Neuronal stem cell (in vitro differentiated cells): ENCODE data around the gene LTV1.

Experiments used
- DNase-seq: peaks from one replicate; pipeline ENCODE4 v3.0.0-alpha.2; 2013; ENCODE audit warnings: low spot score
- H2AFZ ChIP-seq: one replicate; pipeline ENCODE4 v1.6.1; 2013; ENCODE audit warnings: mild to moderate bottlenecking, low read length, inconsistent platforms
- H2AK5ac ChIP-seq: 2 replicates; pipeline ENCODE4 v1.6.1; 2013; ENCODE audit warnings: low read depth, mild to moderate bottlenecking, inconsistent platforms, low read length, moderate library complexity, mixed read lengths
- H2BK120ac ChIP-seq: 2 replicates; pipeline ENCODE4 v1.6.1; 2013; ENCODE audit warnings: low read depth, mild to moderate bottlenecking, inconsistent platforms, low read length, moderate library complexity, mixed read lengths
- H2BK12ac ChIP-seq: one replicate; pipeline ENCODE4 v1.6.1; 2013; ENCODE audit warnings: low read length, inconsistent platforms
- H2BK15ac ChIP-seq: 2 replicates; pipeline ENCODE4 v1.6.1; 2013; ENCODE audit warnings: mild to moderate bottlenecking, low read length, inconsistent platforms, mixed read lengths
- H2BK5ac ChIP-seq: one replicate; pipeline ENCODE4 v1.6.1; 2013; ENCODE audit warnings: inconsistent platforms, mild to moderate bottlenecking, low read length, moderate library complexity
- H3K14ac ChIP-seq: one replicate; pipeline ENCODE4 v1.6.1; 2013; ENCODE audit warnings: low read length, inconsistent platforms
- H3K18ac ChIP-seq: 2 replicates; pipeline ENCODE4 v1.6.1; 2013; ENCODE audit warnings: low read length, inconsistent platforms
- H3K23ac ChIP-seq: 2 replicates; pipeline ENCODE4 v1.6.1; 2013; ENCODE audit warnings: low read depth, mild to moderate bottlenecking, mixed read lengths, low read length, inconsistent platforms; ENCODE audit not compliant: poor library complexity
- H3K27ac ChIP-seq: replicated peaks from 3 replicates; pipeline ENCODE4 v1.5.1; 2013; ENCODE audit warnings: low read length, inconsistent platforms
- H3K27me3 ChIP-seq, 3 experiments: 2 replicates each; pipeline ENCODE4 v1.6.1; 2013; ENCODE audit warnings: low read length in 3 of 3, mild to moderate bottlenecking in 2 of 3, inconsistent platforms in 1 of 3, low read depth in 1 of 3, mixed read lengths in 1 of 3, moderate library complexity in 1 of 3; ENCODE audit not compliant: control insufficient read depth in 3 of 3, insufficient read depth in 3 of 3
- H3K36me3 ChIP-seq, 2 donors: replicated peaks in 1 of 2; 2 replicates each; pipeline ENCODE4 v1.6.1; 2013; ENCODE audit warnings: low read length in 2 of 2; ENCODE audit not compliant: control insufficient read depth in 2 of 2, insufficient read depth in 2 of 2
- H3K4ac ChIP-seq: 2 replicates; pipeline ENCODE4 v1.6.1; 2013; ENCODE audit warnings: inconsistent platforms, mild to moderate bottlenecking, low read length, moderate library complexity
- H3K4me1 ChIP-seq, 2 donors: 1 replicate in 1 of 2; 2 replicates in 1 of 2; pipeline ENCODE4 v1.6.1; 2013; ENCODE audit warnings: low read length in 2 of 2, low read depth in 1 of 2; ENCODE audit not compliant: control insufficient read depth in 2 of 2, insufficient read depth in 1 of 2
- H3K4me2 ChIP-seq: one replicate; pipeline ENCODE4 v1.6.1; 2013; ENCODE audit warnings: mild to moderate bottlenecking, low read length, inconsistent platforms; ENCODE audit not compliant: insufficient read depth, poor library complexity, severe bottlenecking
- H3K4me3 ChIP-seq, 2 donors: 2 replicates each; pipeline ENCODE4 v1.5.1; 2013; ENCODE audit warnings: low read length in 2 of 2, mild to moderate bottlenecking in 2 of 2, inconsistent platforms in 1 of 2, moderate library complexity in 1 of 2
- H3K79me1 ChIP-seq: one replicate; pipeline ENCODE4 v1.6.1; 2013; ENCODE audit warnings: low read depth, mild to moderate bottlenecking, inconsistent platforms, low read length, moderate library complexity
- H3K9ac ChIP-seq: one replicate; pipeline ENCODE4 v1.6.1; 2013; ENCODE audit warnings: mild to moderate bottlenecking, low read depth, low read length, inconsistent platforms; ENCODE audit not compliant: poor library complexity
- H3K9me3 ChIP-seq, 2 donors: replicated peaks in 1 of 2; 2 replicates each; pipeline versions ENCODE3 to v1.6.1; 2013; ENCODE audit warnings: low read length in 2 of 2, mild to moderate bottlenecking in 2 of 2, inconsistent platforms in 1 of 2, low read depth in 1 of 2, mixed read lengths in 1 of 2, moderate library complexity in 1 of 2; ENCODE audit not compliant: control insufficient read depth in 2 of 2, insufficient read depth in 1 of 2
- H4K8ac ChIP-seq: one replicate; pipeline ENCODE4 v1.6.1; 2013; ENCODE audit warnings: low read depth, mild to moderate bottlenecking, inconsistent platforms, low read length, moderate library complexity
- H4K91ac ChIP-seq: one replicate; pipeline ENCODE4 v1.6.1; 2013; ENCODE audit warnings: low read length, low read depth, mild to moderate bottlenecking, inconsistent platforms; ENCODE audit not compliant: poor library complexity
- WGBS, 2 donors: extraction: QIAGEN DNeasy Blood & Tissue Kit; methylation state at CpG; one replicate each; pipeline ENCODE4 v1.1.7; 2013; ENCODE audit warnings: missing lambda C conversion rate in 2 of 2, mixed read lengths in 1 of 2; ENCODE audit not compliant: insufficient read length in 2 of 2, insufficient replicate concordance in 1 of 2; ENCODE audit errors: extremely low coverage in 2 of 2; 5-methylcytosine and 5-hydroxymethylcytosine counted together

LTV1 gene

DNA sequence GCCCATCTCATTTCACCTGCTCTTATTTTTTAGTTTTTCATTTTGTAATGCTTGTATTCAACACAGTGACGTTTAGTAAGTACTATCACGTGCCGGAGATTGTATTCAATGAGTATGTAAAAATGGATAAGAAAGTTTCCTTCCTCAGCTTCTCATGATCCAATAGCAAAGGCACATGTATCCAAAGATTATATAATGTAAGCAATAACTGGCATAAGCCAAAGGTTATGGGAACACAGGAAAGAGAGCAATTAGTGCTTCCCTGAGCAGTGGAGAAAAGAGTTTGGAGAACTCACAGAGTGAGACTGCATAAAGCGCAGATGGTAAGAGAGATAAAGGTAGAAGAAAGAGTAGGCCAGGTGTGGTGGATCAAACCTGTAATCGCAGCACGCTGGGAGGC lies 21.8 kb upstream of the LTV1 start:
- no peak overlapping the region for H2AFZ ChIP-seq
- no CpG with 5 or more reads among the region's 6 CpGs for WGBS, 2 donors
- H3K9ac ChIP-seq, result no peak overlapping the region

GRCh38 chr6:143822584-143823024 lies 20.5 kb upstream of the LTV1 start:
- Histone ChIP-seq H2BK12ac (no peak overlapping the region), H2BK15ac (no peak overlapping the region), H3K27ac (no peak overlapping the region), H3K9ac (no peak overlapping the region), H3K4me1 (peaks cover 0 to 1% of the 10 kb centered on the region in 2 donors), H3K18ac (no peak overlapping the region), H4K8ac (no peak overlapping the region), H2AFZ (no peak overlapping the region), H2AK5ac (no peak overlapping the region), H3K14ac (no peak overlapping the region), H2BK5ac (no peak overlapping the region), H3K4me3 (no peak overlapping the region), H4K91ac (no peak overlapping the region), H3K4ac (no peak overlapping the region), H3K9me3 (no peaks in the 10 kb centered on the region), H3K79me1 (no peaks in the 10 kb centered on the region), H2BK120ac (no peak overlapping the region), H3K36me3 (peaks cover 0 to 29% of the 10 kb centered on the region in 2 donors), H3K27me3 (peaks cover 0 to 1% (median 0%) of the 10 kb centered on the region in 3 experiments), H3K4me2 (no peak overlapping the region), H3K23ac (no peak overlapping the region)
- DNase-seq, result no peak
- no CpG with 5 or more reads among the region's 3 CpGs for WGBS, 2 donors

More for the DNA sequence above, 21.8 kb upstream of the LTV1 start:
- H2BK15ac ChIP-seq, result no peak overlapping the region
- H3K18ac ChIP-seq, result no peak overlapping the region
- no peaks in the 10 kb centered on the region for H3K9me3 ChIP-seq
- no peak overlapping the region for H3K14ac ChIP-seq
- H4K91ac ChIP-seq, result no peak overlapping the region
- H3K4me2 ChIP-seq, result no peak overlapping the region
- no peak overlapping the region for H3K27ac ChIP-seq
- peaks cover 0 to 1% (median 0%) of the 10 kb centered on the region in 3 experiments for H3K27me3 ChIP-seq
- no peak overlapping the region for H3K4ac ChIP-seq
- no peak for DNase-seq
- no peak overlapping the region for H3K23ac ChIP-seq
- no peak overlapping the region for H2AK5ac ChIP-seq
- H3K79me1 ChIP-seq, result no peaks in the 10 kb centered on the region
- H2BK12ac ChIP-seq, result no peak overlapping the region
- H3K4me1 ChIP-seq, result peaks cover 0 to 1% of the 10 kb centered on the region in 2 donors
- no peak overlapping the region for H4K8ac ChIP-seq
- H3K36me3 ChIP-seq, result peaks cover 0 to 24% of the 10 kb centered on the region in 2 donors
- H2BK5ac ChIP-seq, result no peak overlapping the region
- no peak overlapping the region for H3K4me3 ChIP-seq
- H2BK120ac ChIP-seq, result no peak overlapping the region

- Histone ChIP-seq H3K4me1 (peaks cover 0 to 1% of the 10 kb centered on the region in 2 donors), H3K4me2 (no peak overlapping the region), H2BK15ac (no peak overlapping the region), H3K9ac (no peak overlapping the region), H2AK5ac (no peak overlapping the region), H4K91ac (no peak overlapping the region), H2BK5ac (no peak overlapping the region), H3K4ac (no peak overlapping the region), H3K23ac (no peak overlapping the region), H4K8ac (no peak overlapping the region), H3K79me1 (no peaks in the 10 kb centered on the region), H3K4me3 (no peak overlapping the region), H3K27ac (no peak overlapping the region), H3K18ac (no peak overlapping the region), H3K9me3 (no peaks in the 10 kb centered on the region), H2AFZ (no peak overlapping the region), H3K14ac (no peak overlapping the region), H2BK12ac (no peak overlapping the region), H3K27me3 (peaks cover 0 to 1% (median 0%) of the 10 kb centered on the region in 3 experiments), H2BK120ac (no peak overlapping the region), H3K36me3 (peaks cover 0 to 24% of the 10 kb centered on the region in 2 donors)
- no CpG with 5 or more reads among the region's 6 CpGs for WGBS, 2 donors
- no peak for DNase-seq
Observed at GRCh38 chr6:143823548-143823947, 19.6 kb upstream of the LTV1 start.

DNA sequence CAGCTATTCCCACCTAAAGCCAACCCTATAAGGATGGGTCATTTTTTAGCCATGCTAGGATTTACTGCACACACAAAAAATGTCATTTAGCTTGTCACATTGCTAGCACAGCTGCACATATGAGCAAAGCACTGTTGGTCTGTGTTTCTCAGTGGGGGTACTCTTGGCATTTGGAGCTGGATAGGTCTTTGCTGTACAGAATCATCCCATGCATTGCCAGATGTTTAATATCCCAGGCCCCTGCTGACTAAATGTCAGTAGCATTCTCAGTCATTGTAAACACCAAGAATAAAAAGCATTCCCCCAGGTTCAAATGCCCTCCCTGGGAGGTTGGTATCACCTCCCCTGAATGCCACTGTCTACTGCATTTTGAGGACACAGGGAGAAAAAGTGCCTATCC lies 14.6 kb upstream of the LTV1 start:
- H4K8ac ChIP-seq, result no peak overlapping the region
- H3K4ac ChIP-seq, result no peak overlapping the region
- H3K4me3 ChIP-seq, result no peak overlapping the region
- H2BK15ac ChIP-seq, result no peak overlapping the region
- peaks cover 0 to 1% (median 0%) of the 10 kb centered on the region in 3 experiments for H3K27me3 ChIP-seq
- H3K9ac ChIP-seq, result no peak overlapping the region
- H3K9me3 ChIP-seq, result no peaks in the 10 kb centered on the region
- no peak overlapping the region for H2BK12ac ChIP-seq
- H2BK5ac ChIP-seq, result no peak overlapping the region
- no peak overlapping the region for H3K23ac ChIP-seq
- no peak overlapping the region for H3K18ac ChIP-seq
- no peak overlapping the region for H3K14ac ChIP-seq
- no peaks in the 10 kb centered on the region for H3K4me1 ChIP-seq
- no peak for DNase-seq
- H3K4me2 ChIP-seq, result no peak overlapping the region
- no peak overlapping the region for H2AK5ac ChIP-seq
- H3K27ac ChIP-seq, result no peak overlapping the region
- no peak overlapping the region for H2AFZ ChIP-seq
- H3K36me3 ChIP-seq, result peaks cover 0 to 21% of the 10 kb centered on the region in 2 donors
- no peak overlapping the region for H4K91ac ChIP-seq
- H3K79me1 ChIP-seq, result no peaks in the 10 kb centered on the region
- H2BK120ac ChIP-seq, result no peak overlapping the region
